MCF 10A (cell line): ENCODE results near the gene WIPF2. TPM values are rescaled to one million over a fixed set of nuclear protein-coding genes. Genes with fewer than 3 reads are reported as not detected.

Experiments
- BruUV-seq: library from RNA; stranded (reverse); fragments of 400-500 nt; replicated peaks from 2 replicates; lab custom pipeline; 2021; lab: Mats Ljungman, UMichigan
- CTCF ChIA-PET: fragments of 300-600 bp; sonication (Branson Sonifier 250); formaldehyde crosslinking; extraction: SDS; loops from one replicate; lab custom pipeline; 2021; ENCODE audit warnings: antibody characterized with exemption, inconsistent platforms; lab: Yijun Ruan, JAX
- POLR2A ChIA-PET: fragments of 300-600, 350-650 bp; sonication (Branson Sonifier 250); formaldehyde crosslinking; extraction: SDS; loops from one replicate; lab custom pipeline; 2020; ENCODE audit warnings: antibody characterized with exemption, inconsistent platforms; lab: Yijun Ruan, JAX
- DNase-seq: peaks from one replicate; pipeline ENCODE4 v3.0.0-alpha.2; 2018; ENCODE audit not compliant: unreplicated experiment
- H3K27ac Mint-ChIP-seq: one replicate; pipeline ENCODE4 v1.8.0; 2022; ENCODE audit warnings: mild to moderate bottlenecking, low read depth, mixed read lengths; ENCODE audit not compliant: unreplicated experiment
- H3K27me3 Mint-ChIP-seq: one replicate; pipeline ENCODE4 v1.8.0; 2022; ENCODE audit warnings: mixed read lengths; ENCODE audit not compliant: insufficient read depth, unreplicated experiment
- H3K36me3 Mint-ChIP-seq: one replicate; pipeline ENCODE4 v1.8.0; 2022; ENCODE audit warnings: mild to moderate bottlenecking, moderate library complexity, mixed read lengths; ENCODE audit not compliant: insufficient read depth, unreplicated experiment
- H3K4me1 Mint-ChIP-seq: one replicate; pipeline ENCODE4 v1.8.0; 2022; ENCODE audit warnings: mixed read lengths; ENCODE audit not compliant: insufficient read depth, unreplicated experiment
- H3K4me3 Mint-ChIP-seq: one replicate; pipeline ENCODE4 v1.8.0; 2022; ENCODE audit warnings: mild to moderate bottlenecking, moderate library complexity, mixed read lengths; ENCODE audit not compliant: unreplicated experiment
- H3K9me3 Mint-ChIP-seq: one replicate; pipeline ENCODE4 v1.8.0; 2022; ENCODE audit warnings: mixed read lengths; ENCODE audit not compliant: unreplicated experiment
- CTCF ChIP-seq: fragments of 200-600 bp; IDR thresholded peaks from one replicate; pipeline ENCODE4 v1.8.0; 2022; ENCODE audit warnings: antibody characterized with exemption, mild to moderate bottlenecking; ENCODE audit not compliant: unreplicated experiment
- intact Hi-C: fragments of 100-400 bp; cut with micrococcal nuclease; formaldehyde crosslinking; loops from 2 replicates; pipeline ENCODE4 v1.14.1; 2022
- total RNA-seq: library from RNA; stranded (reverse); gene quantifications from 2 replicates; pipeline ENCODE4 v1.2.3, GENCODE V29; 2022

Gene WIPF2
- total RNA-seq, 1 experiment from 2014 or later, result 32.8 TPM

GRCh38 chr17:40315678-40316570, 96.8 kb downstream of the WIPF2 start:
- no peak for DNase-seq
- no peaks in the 10 kb centered on the region for H3K27me3 Mint-ChIP-seq
- H3K9me3 Mint-ChIP-seq, result no peaks in the 10 kb centered on the region
- H3K4me3 Mint-ChIP-seq, result peak overlapping the region; percentile 81
- POLR2A ChIA-PET, result interaction anchor here (0.8 to 4.3 kb wide), 12 partner anchors 11 to 217 kb away, joined by 3 to 24 read pairs (median 4); partner anchors contain the start of genes NR1D1 and TOP2A
- TF ChIP-seq CTCF, result no peak
- H3K4me1 Mint-ChIP-seq, result peaks cover 85% of the 10 kb centered on the region
- intact Hi-C loops, result no loop called here
- H3K27ac Mint-ChIP-seq, result no peak overlapping the region
- CTCF ChIA-PET, result interaction anchor here (0.6 to 19.0 kb wide), 8 partner anchors 9 to 485 kb away, joined by 3 to 396 read pairs (median 5); partner anchors contain the start of genes GJD3 and WIPF2
- no TSS peak for BruUV-seq
- peaks cover 7% of the 10 kb centered on the region for H3K36me3 Mint-ChIP-seq

DNA sequence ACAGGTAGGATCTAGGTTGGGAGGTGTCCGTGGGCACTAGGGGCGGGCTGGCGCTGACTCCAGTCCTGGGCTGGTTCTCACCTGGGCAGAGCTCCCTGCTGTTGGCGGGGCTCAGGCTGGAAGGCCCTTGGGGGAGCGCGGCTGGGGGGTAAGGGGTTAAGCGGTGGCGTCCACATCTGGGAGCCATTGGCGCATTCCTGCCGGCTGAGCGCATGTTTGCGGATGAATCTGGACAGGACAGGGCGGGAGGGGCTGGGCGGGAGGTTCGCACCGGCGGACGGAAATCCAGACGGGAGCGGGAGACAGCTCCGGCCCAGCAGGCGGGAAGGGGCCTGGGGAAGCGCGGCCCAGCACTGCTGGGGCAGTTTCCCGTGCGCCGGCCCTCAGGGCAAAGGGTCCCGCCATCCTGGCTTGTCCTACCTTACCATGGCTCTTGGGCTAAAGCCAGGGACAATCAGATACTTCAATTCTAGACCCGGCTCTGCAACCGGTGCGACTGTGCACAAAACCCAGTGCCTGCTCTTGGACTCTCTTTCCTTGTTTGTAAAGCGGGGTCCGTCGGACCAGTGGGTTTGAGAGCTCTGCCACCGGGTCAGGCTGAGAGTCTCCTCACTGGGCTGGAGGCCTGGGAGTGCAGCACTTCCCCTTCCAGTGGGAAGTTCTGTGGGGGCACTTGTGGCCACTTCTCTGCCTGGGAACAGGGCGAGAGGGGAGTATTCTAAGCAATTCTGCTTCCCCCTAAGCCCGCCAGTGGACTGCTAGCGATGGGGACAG, 97.7 kb downstream of the WIPF2 start:
- peak overlapping the region; percentile 32 for H3K27ac Mint-ChIP-seq
- TF ChIP-seq CTCF, result no peak
- intact Hi-C loops, result no loop called here
- H3K36me3 Mint-ChIP-seq, result peaks cover 7% of the 10 kb centered on the region
- no peaks in the 10 kb centered on the region for H3K9me3 Mint-ChIP-seq
- H3K27me3 Mint-ChIP-seq, result no peaks in the 10 kb centered on the region
- peak overlapping the region; percentile 81 for H3K4me3 Mint-ChIP-seq
- POLR2A ChIA-PET, result interaction anchor here (0.5 to 4.3 kb wide), 15 partner anchors 9 to 216 kb away, joined by 3 to 24 read pairs (median 4); partner anchors contain the start of gene NR1D1
- no TSS peak for BruUV-seq
- CTCF ChIA-PET, result interaction anchor here (0.6 to 1.9 kb wide), 20 partner anchors 10 to 1394 kb away, joined by 3 to 7 read pairs (median 4); no protein-coding TSS in a partner anchor
- peak; percentile 70 for DNase-seq
- H3K4me1 Mint-ChIP-seq, result peaks cover 85% of the 10 kb centered on the region

- Mint-ChIP-seq H3K27ac (peak overlapping the region; percentile 32), H3K9me3 (no peaks in the 10 kb centered on the region), H3K36me3 (peaks cover 7% of the 10 kb centered on the region), H3K27me3 (no peaks in the 10 kb centered on the region), H3K4me1 (peaks cover 85% of the 10 kb centered on the region), H3K4me3 (peak overlapping the region; percentile 81)
- CTCF ChIA-PET, result interaction anchor here (0.6 to 1.9 kb wide), 20 partner anchors 10 to 1393 kb away, joined by 3 to 7 read pairs (median 4); no protein-coding TSS in a partner anchor
- intact Hi-C loops, result no loop called here
- peak; percentile 54 for TF ChIP-seq CTCF
- no TSS peak for BruUV-seq
- DNase-seq, result peak; percentile 77
- POLR2A ChIA-PET, result interaction anchor here (0.5 to 4.3 kb wide), 13 partner anchors 8 to 217 kb away, joined by 3 to 24 read pairs (median 4); partner anchors contain the start of gene NR1D1
Observed at GRCh38 chr17:40317345-40317873, 98.3 kb downstream of the WIPF2 start.
